Neural crest cell (in vitro differentiated cells): ENCODE measurements around the gene MIF. TPM values are rescaled to one million over a fixed set of nuclear protein-coding genes. Genes with fewer than 3 reads are reported as not detected.

Source experiments
- DNase-seq: peaks from one replicate; pipeline ENCODE4 v3.0.0; 2021; ENCODE audit warnings: low read depth, mixed read lengths, low spot score
- H3K27ac Mint-ChIP-seq: one replicate; pipeline ENCODE4 v1.8.0; 2021; ENCODE audit warnings: mild to moderate bottlenecking, mixed read lengths; ENCODE audit not compliant: unreplicated experiment
- H3K27me3 Mint-ChIP-seq: 2 replicates; pipeline ENCODE4 v1.8.0; 2021; ENCODE audit warnings: low read depth, mild to moderate bottlenecking, mixed read lengths
- H3K36me3 Mint-ChIP-seq: 2 replicates; pipeline ENCODE4 v1.8.0; 2021; ENCODE audit warnings: low read depth, mild to moderate bottlenecking, mixed read lengths
- H3K4me1 Mint-ChIP-seq: 2 replicates; pipeline ENCODE4 v1.8.0; 2021; ENCODE audit warnings: mixed read lengths
- H3K4me3 Mint-ChIP-seq: one replicate; pipeline ENCODE4 v1.8.0; 2021; ENCODE audit warnings: mild to moderate bottlenecking, mixed read lengths
- H3K9me3 Mint-ChIP-seq: 2 replicates; pipeline ENCODE4 v1.8.0; 2021; ENCODE audit warnings: mixed read lengths
- CTCF ChIP-seq: fragments of 200-600 bp; sonication (generic); conservative IDR thresholded peaks from 2 replicates; pipeline ENCODE4 v1.5.0; 2021; ENCODE audit warnings: antibody characterized with exemption, mild to moderate bottlenecking
- total RNA-seq: library from RNA; stranded (reverse); gene quantifications from 2 replicates; pipeline ENCODE4 v1.2.1, GENCODE V29; 2021

The MIF gene
- total RNA-seq, 1 donor from 2014 or later, result 642 TPM

GRCh38 chr22:23894710-23895598, 771 bp downstream of the MIF start:
- peaks cover 10% of the 10 kb centered on the region for H3K36me3 Mint-ChIP-seq
- peak overlapping the region; percentile 97 for H3K4me3 Mint-ChIP-seq
- peaks cover 5% of the 10 kb centered on the region for H3K27me3 Mint-ChIP-seq
- TF ChIP-seq CTCF, result peak; percentile 59
- H3K9me3 Mint-ChIP-seq, result peaks cover 12% of the 10 kb centered on the region
- H3K27ac Mint-ChIP-seq, result peak overlapping the region; percentile 98
- peak; percentile 50 for DNase-seq
- peaks cover 27% of the 10 kb centered on the region for H3K4me1 Mint-ChIP-seq

- TF ChIP-seq CTCF, result no peak
- Mint-ChIP-seq H3K9me3 (peaks cover 12% of the 10 kb centered on the region), H3K36me3 (peaks cover 10% of the 10 kb centered on the region), H3K27me3 (peaks cover 5% of the 10 kb centered on the region), H3K27ac (peak overlapping the region; percentile 96), H3K4me3 (peak overlapping the region; percentile 97), H3K4me1 (peaks cover 27% of the 10 kb centered on the region)
- DNase-seq, result no peak
These were observed 1.5 kb downstream of the MIF start for GRCh38 chr22:23895599-23896144.

GRCh38 chr22:23896166-23896522, 2.0 kb downstream of the MIF start:
- H3K9me3 Mint-ChIP-seq, result peaks cover 12% of the 10 kb centered on the region
- peaks cover 27% of the 10 kb centered on the region for H3K4me1 Mint-ChIP-seq
- H3K27me3 Mint-ChIP-seq, result peaks cover 5% of the 10 kb centered on the region
- no peak overlapping the region for H3K27ac Mint-ChIP-seq
- H3K36me3 Mint-ChIP-seq, result peaks cover 10% of the 10 kb centered on the region
- TF ChIP-seq CTCF, result no peak
- DNase-seq, result no peak
- H3K4me3 Mint-ChIP-seq, result peak overlapping the region; percentile 97

GRCh38 chr22:23896523-23897186, 2.5 kb downstream of the MIF start:
- Mint-ChIP-seq H3K27ac (no peak overlapping the region), H3K4me3 (peak overlapping the region; percentile 83), H3K9me3 (peaks cover 9% of the 10 kb centered on the region), H3K4me1 (peaks cover 27% of the 10 kb centered on the region), H3K27me3 (peaks cover 5% of the 10 kb centered on the region), H3K36me3 (peaks cover 10% of the 10 kb centered on the region)
- DNase-seq, result no peak
- no peak for TF ChIP-seq CTCF

GRCh38 chr22:23897320-23897719, 3.1 kb downstream of the MIF start:
- Mint-ChIP-seq H3K27me3 (peaks cover 5% of the 10 kb centered on the region), H3K36me3 (peaks cover 13% of the 10 kb centered on the region), H3K4me3 (peak overlapping the region; percentile 83)

More at GRCh38 chr22:23897320-23897719, 3.1 kb downstream of the MIF start:
- TF ChIP-seq CTCF, result no peak
- Mint-ChIP-seq H3K27ac (peak overlapping the region; percentile 62), H3K4me1 (peaks cover 27% of the 10 kb centered on the region), H3K9me3 (peaks cover 6% of the 10 kb centered on the region)
- DNase-seq, result no peak
